IMR-90 (cell line): ENCODE measurements around the gene SGMS1.

ENCODE experiments used
- BHLHE40 ChIP-seq: fragments of 150-350 bp; IDR thresholded peaks from 2 replicates; pipeline ENCODE4 v1.6.1; 2016; ENCODE audit warnings: mild to moderate bottlenecking, low read depth, low read length
- CTCF ChIP-seq: conservative IDR thresholded peaks from 2 replicates; pipeline ENCODE4 v1.5.1; 2012; ENCODE audit warnings: mild to moderate bottlenecking, low read depth, low read length, improper control_type of control experiment
- POLR2A ChIP-seq: IDR thresholded peaks from 2 replicates; pipeline ENCODE4 v1.6.1; 2012; ENCODE audit warnings: mild to moderate bottlenecking, low read depth, low read length

- TF ChIP-seq CTCF (no peak), BHLHE40 (no peak), POLR2A (no peak)
Observed at GRCh38 chr10:50415292-50415691, 208.5 kb downstream of the SGMS1 start.
